GM23338 (cell line): Measurements from ENCODE around the gene SLC38A9. TPM values are rescaled to one million over a fixed set of nuclear protein-coding genes. Genes with fewer than 3 reads are reported as not detected.

Experiments used
- ATAC-seq: fragments of 200-7000 bp; cut with Tn5 transposase; 3 replicates; pipeline ENCODE4 v1.9.1; 2020
- DNase-seq: peaks from one replicate; pipeline ENCODE4 v3.0.0-alpha.2; 2015; ENCODE audit warnings: low spot score
- H2AFZ ChIP-seq: fragments of 200-600 bp; sonication (generic); 2 replicates; pipeline ENCODE4 v1.8.0; 2016; ENCODE audit warnings: antibody characterized with exemption, mild to moderate bottlenecking, moderate library complexity
- H3F3A ChIP-seq: fragments of 200-600 bp; sonication (generic); replicated peaks from 2 replicates; pipeline ENCODE4 v1.8.0; 2017; ENCODE audit warnings: antibody characterized with exemption, mixed run types, low read depth
- H3K27ac ChIP-seq: fragments of 200-600 bp; sonication (generic); 2 replicates; pipeline ENCODE4 v1.6.1; 2016; ENCODE audit warnings: low read depth
- H3K27me3 ChIP-seq: fragments of 200-600 bp; sonication (generic); 2 replicates; pipeline ENCODE4 v1.8.0; 2016; ENCODE audit warnings: mild to moderate bottlenecking, mixed run types, moderate library complexity; ENCODE audit not compliant: insufficient read depth
- H3K36me3 ChIP-seq: fragments of 200-600 bp; sonication (generic); 2 replicates; pipeline ENCODE4 v1.8.0; 2016; ENCODE audit warnings: mild to moderate bottlenecking; ENCODE audit not compliant: insufficient read depth
- H3K4me1 ChIP-seq: fragments of 200-600 bp; sonication (generic); 2 replicates; pipeline ENCODE4 v1.8.0; 2016; ENCODE audit warnings: mild to moderate bottlenecking, moderate library complexity; ENCODE audit not compliant: insufficient read depth
- H3K4me2 ChIP-seq: fragments of 200-600 bp; sonication (generic); 2 replicates; pipeline ENCODE4 v1.7.1; 2017; ENCODE audit warnings: mixed run types
- H3K4me3 ChIP-seq: fragments of 200-600 bp; sonication (generic); 2 replicates; pipeline ENCODE4 v1.6.1; 2016; ENCODE audit warnings: mixed run types
- H3K79me2 ChIP-seq: fragments of 200-600 bp; sonication (generic); replicated peaks from 2 replicates; pipeline ENCODE4 v1.8.0; 2017; ENCODE audit warnings: mild to moderate bottlenecking; ENCODE audit not compliant: insufficient read depth
- H3K9me2 ChIP-seq: fragments of 200-600 bp; sonication (generic); 2 replicates; pipeline ENCODE4 v1.8.0; 2017; ENCODE audit not compliant: insufficient read depth
- H4K20me1 ChIP-seq: fragments of 200-600 bp; sonication (generic); replicated peaks from 2 replicates; pipeline ENCODE4 v1.8.0; 2017; ENCODE audit warnings: mild to moderate bottlenecking; ENCODE audit not compliant: insufficient read depth
- H3K27ac Mint-ChIP-seq: 2 replicates; pipeline ENCODE4 v1.8.0; 2020; ENCODE audit warnings: inconsistent platforms, mild to moderate bottlenecking, moderate library complexity, mixed read lengths
- H3K27me3 Mint-ChIP-seq: 3 replicates; pipeline ENCODE4 v1.8.0; 2022; ENCODE audit warnings: low read depth, mild to moderate bottlenecking, moderate library complexity, mixed read lengths, inconsistent platforms; ENCODE audit not compliant: insufficient read depth, poor library complexity
- H3K36me3 Mint-ChIP-seq: 3 replicates; pipeline ENCODE4 v1.8.0; 2021; ENCODE audit warnings: low read depth, mild to moderate bottlenecking, inconsistent platforms, moderate library complexity, mixed read lengths
- H3K4me1 Mint-ChIP-seq: 3 replicates; pipeline ENCODE4 v1.8.0; 2020; ENCODE audit warnings: mild to moderate bottlenecking, inconsistent platforms, mixed read lengths
- H3K4me3 Mint-ChIP-seq: 3 replicates; pipeline ENCODE4 v1.8.0; 2021; ENCODE audit warnings: moderate library complexity, mild to moderate bottlenecking, inconsistent platforms, mixed read lengths
- H3K9me3 Mint-ChIP-seq: 3 replicates; pipeline ENCODE4 v1.8.0; 2020; ENCODE audit warnings: moderate library complexity, mild to moderate bottlenecking, inconsistent platforms, mixed read lengths
- CREB1 ChIP-seq: fragments of 250-450 bp; sonication (Bioruptor Pico); IDR thresholded peaks from 2 replicates; pipeline ENCODE4 v1.5.0; 2020; ENCODE audit warnings: low read depth, mild to moderate bottlenecking, moderate library complexity
- EZH2 ChIP-seq: fragments of 200-600 bp; sonication (generic); IDR thresholded peaks from one replicate; pipeline ENCODE4 v1.8.0; 2017; ENCODE audit warnings: antibody characterized with exemption, mild to moderate bottlenecking, low read depth; ENCODE audit not compliant: unreplicated experiment
- EZH2phosphoT487 ChIP-seq: fragments of 200-600 bp; sonication (generic); IDR thresholded peaks from one replicate; pipeline ENCODE4 v1.8.1; 2018; ENCODE audit warnings: antibody characterized with exemption; ENCODE audit not compliant: unreplicated experiment
- JUNB ChIP-seq: IDR thresholded peaks from one replicate; pipeline ENCODE4 v1.6.1; 2016; ENCODE audit warnings: antibody characterized with exemption; ENCODE audit not compliant: unreplicated experiment
- NANOG ChIP-seq: IDR thresholded peaks from 2 replicates; pipeline ENCODE4 v1.6.1; 2016; ENCODE audit warnings: antibody characterized with exemption, borderline replicate concordance
- POLR2AphosphoS5 ChIP-seq: IDR thresholded peaks from 2 replicates; pipeline ENCODE4 v1.6.1; 2016; ENCODE audit warnings: antibody characterized with exemption, low read depth
- STAT1 ChIP-seq: IDR thresholded peaks from one replicate; pipeline ENCODE4 v1.6.1; 2016; ENCODE audit warnings: antibody characterized with exemption; ENCODE audit not compliant: unreplicated experiment
- ZNF331 ChIP-seq: fragments of 250-450 bp; sonication (Bioruptor Pico); IDR thresholded peaks from 2 replicates; pipeline ENCODE4 v1.5.0; 2020; ENCODE audit warnings: low read depth, mild to moderate bottlenecking, moderate library complexity
- polyA plus RNA-seq: library from polyadenylated mRNA; unstranded; fragments of >200 nt; fragmentation: Nextera tagmentation; extraction: Ambion mirVana; gene quantifications from 2 replicates; pipeline ENCODE4 v1.2.1, GENCODE V29; 2016
- total RNA-seq: library from RNA; depleted of rRNA; stranded (reverse); fragments of >200 nt; shearing (Covaris generic); gene quantifications from 2 replicates; pipeline ENCODE4 v1.2.3, GENCODE V29; 2014
- TF ChIP-seq, protein P1 (sequence below), 2 experiments: fragments of 200-600 bp in 1 of 2; sonication (generic) in 1 of 2; conservative IDR thresholded peaks; 2 replicates each; pipeline versions ENCODE4 v1.5.1 to v1.6.1; 2016 to 2017; ENCODE audit warnings: antibody characterized with exemption in 2 of 2, low read depth in 2 of 2, mild to moderate bottlenecking in 2 of 2, moderate library complexity in 1 of 2
- TF ChIP-seq, protein P2 (sequence below): IDR thresholded peaks from one replicate; pipeline ENCODE4 v1.6.1; 2018; ENCODE audit warnings: antibody characterized with exemption; ENCODE audit not compliant: unreplicated experiment
- TF ChIP-seq, protein P3 (sequence below): IDR thresholded peaks from 2 replicates; pipeline ENCODE4 v1.6.1; 2016; ENCODE audit warnings: antibody characterized with exemption

The SLC38A9 gene
- total and polyA plus RNA-seq, 2 experiments from 2014 or later, result 30.8 to 64.8 TPM

GRCh38 chr5:55692509-55692908 lies 19.6 kb downstream of the SLC38A9 start (continued):
- TF ChIP-seq, protein P1, sequence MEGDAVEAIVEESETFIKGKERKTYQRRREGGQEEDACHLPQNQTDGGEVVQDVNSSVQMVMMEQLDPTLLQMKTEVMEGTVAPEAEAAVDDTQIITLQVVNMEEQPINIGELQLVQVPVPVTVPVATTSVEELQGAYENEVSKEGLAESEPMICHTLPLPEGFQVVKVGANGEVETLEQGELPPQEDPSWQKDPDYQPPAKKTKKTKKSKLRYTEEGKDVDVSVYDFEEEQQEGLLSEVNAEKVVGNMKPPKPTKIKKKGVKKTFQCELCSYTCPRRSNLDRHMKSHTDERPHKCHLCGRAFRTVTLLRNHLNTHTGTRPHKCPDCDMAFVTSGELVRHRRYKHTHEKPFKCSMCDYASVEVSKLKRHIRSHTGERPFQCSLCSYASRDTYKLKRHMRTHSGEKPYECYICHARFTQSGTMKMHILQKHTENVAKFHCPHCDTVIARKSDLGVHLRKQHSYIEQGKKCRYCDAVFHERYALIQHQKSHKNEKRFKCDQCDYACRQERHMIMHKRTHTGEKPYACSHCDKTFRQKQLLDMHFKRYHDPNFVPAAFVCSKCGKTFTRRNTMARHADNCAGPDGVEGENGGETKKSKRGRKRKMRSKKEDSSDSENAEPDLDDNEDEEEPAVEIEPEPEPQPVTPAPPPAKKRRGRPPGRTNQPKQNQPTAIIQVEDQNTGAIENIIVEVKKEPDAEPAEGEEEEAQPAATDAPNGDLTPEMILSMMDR (conservative IDR thresholded peaks at IDR 0.05; ENCODE audit: low read depth in 2 of 2), result no peak
- TF ChIP-seq EZH2, result no peak

DNA sequence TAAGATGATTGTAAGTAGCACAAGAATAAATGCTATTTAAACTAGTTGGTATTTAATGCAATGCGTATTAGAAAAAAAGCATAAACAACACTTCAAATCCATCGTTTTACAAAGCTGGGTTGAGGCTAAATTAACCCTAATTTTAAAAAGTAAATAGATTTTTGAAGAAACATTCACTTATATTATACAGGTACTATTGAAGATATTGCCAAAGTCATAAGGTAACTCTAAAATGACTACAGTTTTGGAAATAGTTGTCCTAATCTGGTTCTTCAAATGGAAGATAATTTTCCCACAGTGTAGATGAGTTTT lies 20.1 kb downstream of the SLC38A9 start:
- no peak overlapping the region for H3K4me3 Mint-ChIP-seq
- peaks cover 7% of the 10 kb centered on the region for H3K27me3 Mint-ChIP-seq
- DNase-seq, result no peak
- peaks cover 8% of the 10 kb centered on the region; the same call in 1 of the 2 replicates for H3K79me2 ChIP-seq
- peaks cover 22% of the 10 kb centered on the region for H3K4me1 Mint-ChIP-seq
- H3K4me2 ChIP-seq, result no peak overlapping the region
- no peaks in the 10 kb centered on the region for H3K27me3 ChIP-seq
- H3K4me1 ChIP-seq, result peaks cover 15% of the 10 kb centered on the region
- ATAC-seq, result no peak
- peaks cover 13% of the 10 kb centered on the region for H3K9me3 Mint-ChIP-seq
- no peak overlapping the region for H2AFZ ChIP-seq
- no peak overlapping the region for H3K4me3 ChIP-seq
- no peaks in the 10 kb centered on the region for H3F3A ChIP-seq
- no peak overlapping the region for H3K27ac ChIP-seq
- H3K9me2 ChIP-seq, result no peaks in the 10 kb centered on the region
- no peak overlapping the region for H3K27ac Mint-ChIP-seq
- peaks cover 21% of the 10 kb centered on the region for H3K36me3 Mint-ChIP-seq
- H4K20me1 ChIP-seq, result no peaks in the 10 kb centered on the region
- peaks cover under 1% of the 10 kb centered on the region; the same call in 1 of the 2 replicates for H3K36me3 ChIP-seq
- TF ChIP-seq, protein P2, sequence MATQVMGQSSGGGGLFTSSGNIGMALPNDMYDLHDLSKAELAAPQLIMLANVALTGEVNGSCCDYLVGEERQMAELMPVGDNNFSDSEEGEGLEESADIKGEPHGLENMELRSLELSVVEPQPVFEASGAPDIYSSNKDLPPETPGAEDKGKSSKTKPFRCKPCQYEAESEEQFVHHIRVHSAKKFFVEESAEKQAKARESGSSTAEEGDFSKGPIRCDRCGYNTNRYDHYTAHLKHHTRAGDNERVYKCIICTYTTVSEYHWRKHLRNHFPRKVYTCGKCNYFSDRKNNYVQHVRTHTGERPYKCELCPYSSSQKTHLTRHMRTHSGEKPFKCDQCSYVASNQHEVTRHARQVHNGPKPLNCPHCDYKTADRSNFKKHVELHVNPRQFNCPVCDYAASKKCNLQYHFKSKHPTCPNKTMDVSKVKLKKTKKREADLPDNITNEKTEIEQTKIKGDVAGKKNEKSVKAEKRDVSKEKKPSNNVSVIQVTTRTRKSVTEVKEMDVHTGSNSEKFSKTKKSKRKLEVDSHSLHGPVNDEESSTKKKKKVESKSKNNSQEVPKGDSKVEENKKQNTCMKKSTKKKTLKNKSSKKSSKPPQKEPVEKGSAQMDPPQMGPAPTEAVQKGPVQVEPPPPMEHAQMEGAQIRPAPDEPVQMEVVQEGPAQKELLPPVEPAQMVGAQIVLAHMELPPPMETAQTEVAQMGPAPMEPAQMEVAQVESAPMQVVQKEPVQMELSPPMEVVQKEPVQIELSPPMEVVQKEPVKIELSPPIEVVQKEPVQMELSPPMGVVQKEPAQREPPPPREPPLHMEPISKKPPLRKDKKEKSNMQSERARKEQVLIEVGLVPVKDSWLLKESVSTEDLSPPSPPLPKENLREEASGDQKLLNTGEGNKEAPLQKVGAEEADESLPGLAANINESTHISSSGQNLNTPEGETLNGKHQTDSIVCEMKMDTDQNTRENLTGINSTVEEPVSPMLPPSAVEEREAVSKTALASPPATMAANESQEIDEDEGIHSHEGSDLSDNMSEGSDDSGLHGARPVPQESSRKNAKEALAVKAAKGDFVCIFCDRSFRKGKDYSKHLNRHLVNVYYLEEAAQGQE, result no peak
- TF ChIP-seq CREB1 (CRISPR knock-in tag), result no peak
- TF ChIP-seq, protein P3, sequence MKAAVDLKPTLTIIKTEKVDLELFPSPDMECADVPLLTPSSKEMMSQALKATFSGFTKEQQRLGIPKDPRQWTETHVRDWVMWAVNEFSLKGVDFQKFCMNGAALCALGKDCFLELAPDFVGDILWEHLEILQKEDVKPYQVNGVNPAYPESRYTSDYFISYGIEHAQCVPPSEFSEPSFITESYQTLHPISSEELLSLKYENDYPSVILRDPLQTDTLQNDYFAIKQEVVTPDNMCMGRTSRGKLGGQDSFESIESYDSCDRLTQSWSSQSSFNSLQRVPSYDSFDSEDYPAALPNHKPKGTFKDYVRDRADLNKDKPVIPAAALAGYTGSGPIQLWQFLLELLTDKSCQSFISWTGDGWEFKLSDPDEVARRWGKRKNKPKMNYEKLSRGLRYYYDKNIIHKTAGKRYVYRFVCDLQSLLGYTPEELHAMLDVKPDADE, result no peak
- TF ChIP-seq POLR2AphosphoS5, result no peak
- no peak for TF ChIP-seq EZH2
- no peak for TF ChIP-seq ZNF331 (CRISPR knock-in tag)
- TF ChIP-seq JUNB, result no peak
- TF ChIP-seq, protein P1 (conservative IDR thresholded peaks at IDR 0.05; ENCODE audit: low read depth in 2 of 2), result no peak
- no peak for TF ChIP-seq EZH2phosphoT487
- no peak for TF ChIP-seq NANOG
- TF ChIP-seq STAT1, result no peak
